ENCODE data around the gene ANKMY1. TPM values are rescaled to one million over a fixed set of nuclear protein-coding genes. Genes with fewer than 3 reads are reported as not detected.
"Not testable (repeated sequence)": the region's sequence is repeated elsewhere in the genome, so short reads cannot be mapped to it uniquely, and the experiment has no call there.

Gene ANKMY1
- total RNA-seq, 4 donors from 2014 or later = 15.1 to 64.0 (median 27.5) TPM

DNA sequence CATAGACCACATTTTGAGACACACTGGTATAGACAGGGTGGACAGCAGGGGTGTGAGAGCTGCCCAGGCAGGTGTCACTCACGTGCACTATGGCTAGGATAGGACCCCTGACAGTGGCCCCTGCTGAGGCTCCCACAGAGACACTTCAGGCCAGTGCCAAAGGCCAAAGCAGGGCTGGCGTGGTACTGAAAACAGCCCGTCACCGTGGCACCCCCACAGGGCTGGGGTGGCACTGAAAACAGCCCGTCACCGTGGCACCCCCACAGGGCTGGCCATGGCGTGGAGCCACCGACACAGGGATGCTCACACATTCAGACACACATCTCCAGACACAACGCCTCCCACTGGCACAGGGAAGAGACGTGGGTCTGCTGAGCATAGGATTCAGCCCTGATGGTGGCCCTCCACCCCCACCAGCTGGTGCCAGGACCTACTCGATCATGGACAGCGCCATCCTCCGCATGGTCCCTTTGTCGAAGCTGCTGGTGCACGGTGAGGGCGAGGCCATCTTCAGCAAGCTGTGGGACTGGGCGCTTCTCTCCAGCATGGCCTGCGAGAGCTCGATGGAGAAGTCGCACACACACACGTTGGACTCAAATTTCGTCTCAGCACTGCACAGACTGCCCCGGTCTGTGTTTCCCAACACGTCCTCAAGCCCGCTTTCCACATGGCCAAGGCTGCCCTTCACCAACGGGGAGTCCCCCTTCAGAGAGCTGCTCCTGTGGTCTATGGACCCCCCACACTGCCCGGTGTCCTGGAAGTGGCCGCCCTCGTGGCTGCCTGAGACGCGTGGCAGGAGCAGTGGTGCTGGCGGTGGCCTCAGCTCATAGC, 34.1 kb downstream of the ANKMY1 start:
- TF ChIP-seq, protein P1, sequence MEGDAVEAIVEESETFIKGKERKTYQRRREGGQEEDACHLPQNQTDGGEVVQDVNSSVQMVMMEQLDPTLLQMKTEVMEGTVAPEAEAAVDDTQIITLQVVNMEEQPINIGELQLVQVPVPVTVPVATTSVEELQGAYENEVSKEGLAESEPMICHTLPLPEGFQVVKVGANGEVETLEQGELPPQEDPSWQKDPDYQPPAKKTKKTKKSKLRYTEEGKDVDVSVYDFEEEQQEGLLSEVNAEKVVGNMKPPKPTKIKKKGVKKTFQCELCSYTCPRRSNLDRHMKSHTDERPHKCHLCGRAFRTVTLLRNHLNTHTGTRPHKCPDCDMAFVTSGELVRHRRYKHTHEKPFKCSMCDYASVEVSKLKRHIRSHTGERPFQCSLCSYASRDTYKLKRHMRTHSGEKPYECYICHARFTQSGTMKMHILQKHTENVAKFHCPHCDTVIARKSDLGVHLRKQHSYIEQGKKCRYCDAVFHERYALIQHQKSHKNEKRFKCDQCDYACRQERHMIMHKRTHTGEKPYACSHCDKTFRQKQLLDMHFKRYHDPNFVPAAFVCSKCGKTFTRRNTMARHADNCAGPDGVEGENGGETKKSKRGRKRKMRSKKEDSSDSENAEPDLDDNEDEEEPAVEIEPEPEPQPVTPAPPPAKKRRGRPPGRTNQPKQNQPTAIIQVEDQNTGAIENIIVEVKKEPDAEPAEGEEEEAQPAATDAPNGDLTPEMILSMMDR (IDR thresholded peaks at IDR 0.05) = no peak
- TF ChIP-seq EP300 (IDR thresholded peaks at IDR 0.05; ENCODE audit: low read depth) = no peak
- no peak for TF ChIP-seq POLR2AphosphoS5 (IDR thresholded peaks at IDR 0.05)
- TF ChIP-seq POLR2A (IDR thresholded peaks at IDR 0.05) = no peak
- in situ Hi-C loops (cut with MboI; ENCODE audit: low pct_ligation_motif_present in 1 of 4, low pct_unique_long_range_greater_than_20kb in 1 of 4, low sequenced_read_pairs in 3 of 4) (loop anchor here in 2 of 4 donors (25.0 kb wide), 1 partner anchor 189 kb away; no protein-coding TSS in a partner anchor), intact Hi-C loops (cut with DNase I; ENCODE audit: low total_unique reads) (no loop called here)
- 98% methylated on average over 32 of the region's 32 CpGs; no CpG with 5 or more reads in 1 of the 2 donors for WGBS, 2 donors (ENCODE audit: low coverage in 1 of 2)
- Histone ChIP-seq H3K36me3 (peaks cover 0 to 19% (median 5%) of the 10 kb centered on the region in 4 donors), H3K9me3 (peaks cover 0 to 12% of the 10 kb centered on the region in 2 donors), H3K27ac (no peak overlapping the region), H3K4me3 (no peak overlapping the region), H3K4me1 (peaks cover 0 to 5% (median 0%) of the 10 kb centered on the region in 4 donors), H3K27me3 (peaks cover 6% of the 10 kb centered on the region)
- DNase-seq = no peak

DNA sequence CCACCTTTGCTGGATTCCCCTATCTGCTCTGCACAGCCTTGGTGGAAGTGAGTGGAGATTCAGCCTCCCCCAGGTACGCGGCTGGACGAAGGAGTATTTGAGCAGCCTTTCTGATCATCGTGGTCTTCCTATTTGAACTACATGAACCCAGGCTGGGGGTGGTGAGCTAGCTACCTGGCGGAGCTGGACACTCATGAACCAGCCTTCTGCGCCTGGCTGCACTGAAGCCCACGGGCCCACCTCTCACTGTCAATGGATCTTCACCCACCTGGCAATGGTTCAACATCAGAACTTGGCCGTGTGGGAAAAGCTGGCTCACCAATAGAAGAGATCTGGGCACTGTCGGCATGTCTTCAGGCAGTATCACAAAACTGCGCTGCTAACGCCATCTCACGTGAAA, 35.4 kb downstream of the ANKMY1 start:
- no peak for DNase-seq
- H3K27ac ChIP-seq = no peak overlapping the region
- intact Hi-C loops (cut with DNase I; ENCODE audit: low total_unique reads) (no loop called here), in situ Hi-C loops (cut with MboI; ENCODE audit: low pct_ligation_motif_present in 1 of 4, low pct_unique_long_range_greater_than_20kb in 1 of 4, low sequenced_read_pairs in 3 of 4) (loop anchor here in 2 of 4 donors (25.0 kb wide), 1 partner anchor 190 kb away; no protein-coding TSS in a partner anchor)
- H3K4me3 ChIP-seq = no peak overlapping the region
- peaks cover 0 to 12% of the 10 kb centered on the region in 2 donors for H3K9me3 ChIP-seq
- H3K27me3 ChIP-seq = peaks cover 6% of the 10 kb centered on the region
- WGBS, 2 donors (ENCODE audit: low coverage in 1 of 2) = 96 to 100% methylated on average over 3 to 12 of the region's 12 CpGs
- peaks cover 0 to 5% (median 0%) of the 10 kb centered on the region in 4 donors for H3K4me1 ChIP-seq
- H3K36me3 ChIP-seq = peaks cover 0 to 19% (median 5%) of the 10 kb centered on the region in 4 donors
- TF ChIP-seq, protein P1 (IDR thresholded peaks at IDR 0.05) = no peak
- TF ChIP-seq POLR2AphosphoS5 (IDR thresholded peaks at IDR 0.05) (no peak), POLR2A (IDR thresholded peaks at IDR 0.05) (no peak), EP300 (IDR thresholded peaks at IDR 0.05; ENCODE audit: low read depth) (no peak)

DNA sequence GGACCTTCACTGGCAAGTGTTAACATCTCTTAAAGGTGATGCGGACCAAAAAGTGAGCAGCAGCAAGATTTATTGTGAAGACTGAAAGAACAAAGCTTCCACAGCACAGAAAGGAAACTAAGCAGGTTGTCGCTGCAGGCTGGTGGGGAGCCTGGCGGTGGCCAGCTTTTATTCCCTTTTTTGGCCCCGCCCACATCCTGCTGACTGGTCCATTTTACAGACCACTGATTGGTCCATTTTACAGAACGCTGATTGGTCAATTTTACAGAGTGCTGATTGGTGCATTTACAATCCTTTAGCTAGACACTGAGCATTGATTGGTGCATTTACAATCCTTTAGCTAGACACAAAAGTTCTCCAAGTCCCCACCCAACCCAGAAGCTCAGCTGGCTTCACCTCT, 35.9 kb downstream of the ANKMY1 start:
- in situ Hi-C loops (cut with MboI; ENCODE audit: low pct_ligation_motif_present in 1 of 4, low pct_unique_long_range_greater_than_20kb in 1 of 4, low sequenced_read_pairs in 3 of 4) = loop anchor here in 2 of 4 donors (25.0 kb wide), 1 partner anchor 190 kb away; no protein-coding TSS in a partner anchor
- WGBS, 2 donors (ENCODE audit: low coverage in 1 of 2) = 98% methylated on average over 5 of the region's 5 CpGs; no CpG with 5 or more reads in 1 of the 2 donors

DNA sequence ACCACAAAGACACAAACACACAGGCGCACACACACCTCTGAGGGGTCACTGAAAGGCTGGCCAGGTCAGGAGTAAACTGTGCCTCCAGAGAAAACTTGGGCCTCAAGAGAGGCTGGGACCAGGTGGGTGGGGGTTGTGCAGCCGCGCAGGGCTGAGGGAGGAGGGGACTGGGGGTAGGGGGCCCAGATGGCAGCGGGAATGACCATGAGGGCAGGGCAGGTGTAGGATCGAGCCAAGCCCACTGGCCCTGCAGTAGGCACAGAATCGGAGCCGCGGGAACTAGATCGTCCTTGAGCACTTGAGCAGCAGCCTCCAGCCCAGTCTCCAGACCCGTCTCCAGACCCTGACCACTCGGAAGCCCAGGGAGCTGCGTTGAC, 36.8 kb downstream of the ANKMY1 start:
- in situ Hi-C loops (cut with MboI; ENCODE audit: low pct_ligation_motif_present in 1 of 4, low pct_unique_long_range_greater_than_20kb in 1 of 4, low sequenced_read_pairs in 3 of 4) = loop anchor here in 2 of 4 donors (25.0 kb wide), 1 partner anchor 191 kb away; no protein-coding TSS in a partner anchor
- no peak overlapping the region for H3K4me3 ChIP-seq
- H3K27me3 ChIP-seq = peaks cover 6% of the 10 kb centered on the region
- H3K36me3 ChIP-seq = peaks cover 0 to 19% (median 5%) of the 10 kb centered on the region in 4 donors
- intact Hi-C loops (cut with DNase I; ENCODE audit: low total_unique reads) = no loop called here
- no peak for DNase-seq
- H3K4me1 ChIP-seq = peaks cover 0 to 5% (median 0%) of the 10 kb centered on the region in 4 donors
- peaks cover 0 to 12% of the 10 kb centered on the region in 2 donors for H3K9me3 ChIP-seq
- TF ChIP-seq POLR2AphosphoS5 (IDR thresholded peaks at IDR 0.05) (no peak), EP300 (IDR thresholded peaks at IDR 0.05; ENCODE audit: low read depth) (no peak), POLR2A (IDR thresholded peaks at IDR 0.05) (no peak)
- TF ChIP-seq, protein P1 (IDR thresholded peaks at IDR 0.05) = no peak
- WGBS, 2 donors (ENCODE audit: low coverage in 1 of 2) = 94% methylated on average over 12 of the region's 12 CpGs; no CpG with 5 or more reads in 1 of the 2 donors
- H3K27ac ChIP-seq = no peak overlapping the region

More for the DNA sequence above, 35.9 kb downstream of the ANKMY1 start:
- DNase-seq; H3K4me3 ChIP-seq; H3K27ac ChIP-seq; H3K27me3 ChIP-seq; intact Hi-C loops (cut with DNase I; ENCODE audit: low total_unique reads); H3K4me1 ChIP-seq: not testable (repeated sequence)
- peaks cover 0 to 19% (median 5%) of the 10 kb centered on the region in 4 donors for H3K36me3 ChIP-seq
- peaks cover 0 to 12% of the 10 kb centered on the region in 2 donors for H3K9me3 ChIP-seq
